HG03565 (cell line): Measurements from ENCODE around the gene BBOX1.

Experiments
- ATAC-seq: cut with Tn5 transposase; IDR thresholded peaks from one replicate; pipeline ENCODE4 v1.9.1; 2021; ENCODE audit warnings: mild to moderate bottlenecking, moderate library complexity; ENCODE audit not compliant: unreplicated experiment

BBOX1 gene

DNA sequence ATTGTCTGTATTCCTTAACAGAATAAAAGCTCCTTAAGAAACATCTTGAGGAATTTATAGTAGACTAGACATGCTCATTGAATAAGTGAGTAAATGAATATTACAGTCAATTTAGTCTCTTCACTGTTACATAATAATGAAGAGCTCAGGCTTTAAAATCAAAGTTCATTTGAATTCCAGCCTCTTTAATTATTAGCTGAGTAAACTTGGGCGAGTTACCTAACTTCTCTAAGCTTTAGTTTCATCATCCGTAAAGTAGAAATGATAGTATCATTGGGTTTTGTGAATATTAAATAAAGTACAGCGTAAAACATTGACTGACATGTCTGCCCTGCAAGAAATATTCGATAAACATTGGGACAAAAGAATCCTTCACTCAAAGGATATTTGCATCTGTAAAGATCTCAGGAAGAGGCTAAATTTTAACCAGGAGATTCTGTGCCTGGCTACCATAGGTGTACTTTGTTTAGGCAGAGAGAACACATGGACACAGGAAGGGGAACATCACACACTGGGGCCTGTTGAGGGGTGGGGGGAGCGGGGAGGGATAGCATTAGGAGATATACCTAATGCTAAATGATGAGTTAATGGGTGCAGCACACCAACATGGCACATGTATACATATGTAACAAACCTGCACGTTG lies 15.2 kb upstream of the BBOX1 start:
- ATAC-seq = no peak

DNA sequence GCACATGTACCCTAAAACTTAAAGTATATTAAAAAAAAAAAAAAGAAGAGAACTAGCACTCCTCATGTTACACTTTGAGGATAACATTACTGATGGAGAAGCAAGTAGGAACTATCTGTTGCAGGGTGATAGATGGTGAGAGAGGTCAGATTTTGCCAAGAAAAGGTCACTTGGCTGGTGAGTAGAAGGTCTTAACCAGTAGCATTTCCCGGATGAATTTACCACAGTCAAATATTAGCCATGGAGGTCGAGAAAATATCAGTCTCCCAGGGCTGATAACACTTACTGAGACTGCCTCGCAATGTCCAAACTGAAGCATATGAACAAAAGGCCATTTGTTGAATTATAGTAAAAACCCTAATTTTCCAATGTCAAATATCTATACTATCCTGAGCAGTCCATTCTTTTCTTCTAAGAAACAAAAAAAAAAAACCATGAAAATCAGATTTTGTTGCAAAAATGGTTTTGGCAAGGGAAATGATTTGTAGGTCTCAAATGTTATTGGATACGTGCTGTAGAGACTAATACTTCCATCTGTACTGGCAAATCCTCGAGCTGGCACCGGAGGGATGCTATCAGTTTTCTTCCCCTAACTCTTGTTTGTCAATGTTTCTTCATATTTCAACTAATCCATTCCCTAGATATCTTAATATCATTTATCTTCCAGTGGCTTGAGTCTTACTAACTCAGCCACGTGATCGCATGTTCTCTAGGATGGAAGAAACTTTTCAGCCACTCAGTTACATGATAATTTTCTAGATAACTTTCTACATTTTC lies 14.5 kb upstream of the BBOX1 start:
- ATAC-seq = no peak

DNA sequence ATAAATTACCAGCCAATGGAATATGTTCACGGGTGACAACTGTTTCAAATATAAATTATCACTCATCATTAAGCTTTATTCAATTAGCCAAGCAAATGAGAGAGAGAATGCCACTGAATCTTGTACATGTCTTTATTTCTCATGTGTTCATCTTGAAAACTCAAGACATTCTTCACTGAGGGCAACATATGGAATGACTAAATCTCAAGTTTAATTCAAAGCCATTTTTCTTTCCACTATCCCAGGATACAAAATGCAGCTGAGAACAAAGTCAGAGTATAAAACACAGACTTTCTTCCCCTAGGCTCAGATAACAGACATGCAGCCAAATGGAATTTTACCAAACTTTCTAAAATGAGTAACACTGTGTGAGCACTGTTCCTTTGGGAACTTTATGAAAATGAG lies 12.1 kb upstream of the BBOX1 start:
- ATAC-seq = no peak

DNA sequence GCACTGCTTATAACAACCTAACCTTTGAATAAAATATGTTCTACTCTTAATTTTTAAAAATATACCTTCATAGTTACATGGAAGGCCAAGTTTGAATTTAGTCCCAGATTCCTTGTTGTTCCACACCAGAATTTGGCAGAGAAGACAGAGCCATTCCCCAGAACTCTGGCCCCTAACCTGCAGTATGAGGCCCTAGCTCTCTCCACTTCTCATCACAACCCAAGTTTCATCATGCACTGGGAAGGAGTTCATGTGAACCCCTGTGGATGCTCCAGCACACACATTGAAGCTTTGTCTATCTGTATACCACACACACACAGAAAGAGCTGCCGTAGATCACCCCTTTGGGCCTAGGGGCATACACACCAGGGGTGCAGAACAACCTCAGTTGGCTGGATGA lies 10.6 kb upstream of the BBOX1 start:
- ATAC-seq = no peak

DNA sequence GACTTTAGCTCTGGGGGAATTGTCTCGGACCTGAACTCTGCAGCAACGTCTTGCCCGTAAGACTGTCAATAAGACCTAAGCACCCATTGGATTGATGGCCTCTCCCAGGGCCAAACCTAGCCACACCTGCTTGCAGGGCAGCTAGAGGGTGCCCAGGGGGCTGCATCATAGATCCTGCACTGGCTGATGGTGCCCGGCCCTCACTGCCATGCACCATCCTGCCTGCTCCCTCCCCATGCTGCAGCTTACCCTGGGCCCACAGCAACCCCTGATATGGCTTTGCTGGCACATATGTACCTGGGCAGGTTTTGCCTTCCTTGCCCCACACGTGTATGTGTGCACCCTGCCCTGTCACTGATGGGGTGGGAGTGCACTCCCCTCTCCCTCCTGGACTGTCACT lies 8.9 kb upstream of the BBOX1 start:
- ATAC-seq = no peak

DNA sequence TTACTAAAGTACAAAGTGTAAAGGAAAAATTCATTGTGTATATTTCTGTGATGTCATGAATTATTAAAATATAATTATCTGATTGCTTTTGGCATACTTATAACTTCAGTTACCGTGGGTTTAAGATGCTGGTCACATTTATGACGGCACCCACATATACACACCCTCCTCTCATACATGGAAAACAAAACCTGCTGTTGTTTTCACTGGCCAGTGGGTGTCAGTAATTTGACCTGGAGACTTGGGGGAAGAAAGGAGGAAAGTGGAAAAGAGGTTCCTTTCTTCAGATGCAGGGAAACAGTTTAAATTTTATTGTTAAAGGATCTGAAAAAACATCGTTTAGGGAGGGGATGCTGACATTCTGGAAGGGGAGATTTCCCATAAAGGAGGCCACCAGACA lies 742 bp upstream of the BBOX1 start:
- ATAC-seq = no peak

DNA sequence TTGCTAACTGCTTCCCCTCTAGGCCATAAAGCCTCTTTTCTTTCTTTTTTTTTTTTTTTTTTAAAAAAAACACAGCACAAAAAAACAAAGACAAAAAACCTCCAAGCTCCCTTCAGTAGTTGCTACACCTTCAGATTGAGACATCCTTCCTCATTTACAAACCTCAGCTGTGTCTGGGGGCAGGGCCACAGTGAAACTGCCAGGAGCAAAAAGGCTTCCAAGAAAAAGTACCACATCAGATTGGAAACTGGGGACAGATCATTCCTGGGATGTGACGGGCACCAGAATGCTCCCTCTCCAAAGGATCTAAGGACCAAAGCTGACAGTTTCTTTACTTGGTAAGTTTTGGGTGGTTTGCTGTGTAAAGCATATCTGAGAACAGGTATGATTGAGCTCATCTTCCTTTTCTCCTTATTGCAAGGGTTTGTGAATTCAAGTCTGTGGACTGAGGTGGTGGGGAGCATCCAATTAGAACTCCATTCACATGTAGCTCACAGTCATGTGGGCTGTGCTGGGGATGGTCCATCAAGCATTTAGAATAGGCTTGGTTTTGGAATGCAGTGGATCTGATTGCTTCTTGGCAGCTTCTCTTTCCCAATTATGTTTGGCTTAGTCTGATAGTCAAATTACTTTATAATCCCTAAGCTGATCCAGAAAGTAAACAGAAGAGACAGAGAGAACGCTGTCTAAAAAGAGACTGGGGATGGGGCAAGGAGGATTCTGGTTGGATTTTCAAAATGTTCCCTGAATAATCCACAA lies 705 bp downstream of the BBOX1 start:
- ATAC-seq = no peak

DNA sequence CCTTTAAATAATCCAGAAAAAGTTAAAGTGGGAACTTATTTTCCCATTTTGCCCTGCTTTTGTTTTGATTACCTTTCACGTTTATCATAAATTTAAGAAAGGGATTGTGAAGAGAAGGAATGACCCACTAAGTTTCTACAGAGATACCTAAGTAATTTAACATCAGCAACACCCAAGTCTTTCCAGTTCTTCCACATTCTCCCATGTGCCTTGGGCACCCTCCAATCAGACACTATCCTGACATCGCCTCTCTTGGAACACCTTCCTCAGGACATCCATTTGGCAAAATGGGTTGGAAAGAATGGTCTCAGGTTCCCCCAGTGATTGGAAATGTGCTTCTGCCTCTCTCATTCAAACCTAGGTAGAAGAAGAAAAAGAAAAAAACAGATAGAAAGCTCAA lies 6.3 kb downstream of the BBOX1 start:
- no peak for ATAC-seq

DNA sequence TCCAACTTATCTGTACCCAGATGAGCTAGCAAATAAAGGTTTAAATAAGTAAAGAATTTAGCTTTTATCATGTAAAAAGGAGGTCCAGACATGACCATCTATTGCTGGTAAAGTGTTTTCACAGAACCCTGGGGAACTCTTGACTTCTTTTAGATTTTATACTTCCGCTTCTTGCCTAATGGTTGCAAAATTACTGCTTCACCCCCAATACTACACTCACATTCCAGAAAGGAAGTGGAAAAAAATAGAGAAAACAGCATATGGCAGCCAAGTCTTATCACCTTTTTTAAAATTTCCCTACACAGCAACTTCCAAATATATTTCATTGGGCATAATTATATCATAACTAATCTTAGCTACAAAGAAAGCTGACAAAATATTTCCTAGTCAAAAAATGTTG lies 12.1 kb downstream of the BBOX1 start:
- no peak for ATAC-seq

DNA sequence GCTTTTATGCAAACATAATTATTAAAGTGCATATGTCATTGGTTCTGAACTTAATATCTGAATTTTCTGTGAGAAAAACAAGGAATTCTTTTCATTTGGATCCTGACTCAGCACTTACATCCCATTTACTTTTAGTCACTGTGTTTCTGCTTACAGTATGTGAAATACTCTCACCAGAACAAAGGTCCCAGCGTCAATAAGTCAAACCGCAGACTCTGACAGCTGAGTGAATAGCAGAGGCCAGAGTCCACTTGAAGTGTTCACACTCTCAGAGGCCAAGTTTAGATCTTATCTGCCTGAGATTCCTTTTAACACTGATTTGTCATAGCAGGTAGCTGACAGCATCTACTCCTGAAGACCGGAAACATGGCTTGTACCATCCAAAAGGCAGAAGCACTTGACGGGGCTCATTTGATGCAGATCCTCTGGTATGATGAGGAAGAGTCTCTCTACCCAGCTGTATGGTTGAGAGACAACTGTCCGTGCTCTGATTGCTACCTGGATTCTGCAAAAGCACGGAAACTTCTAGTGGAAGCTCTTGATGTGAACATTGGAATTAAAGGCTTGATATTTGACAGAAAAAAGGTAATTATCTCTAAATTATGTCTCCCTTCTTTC lies 14.6 kb downstream of the BBOX1 start:
- no peak for ATAC-seq

DNA sequence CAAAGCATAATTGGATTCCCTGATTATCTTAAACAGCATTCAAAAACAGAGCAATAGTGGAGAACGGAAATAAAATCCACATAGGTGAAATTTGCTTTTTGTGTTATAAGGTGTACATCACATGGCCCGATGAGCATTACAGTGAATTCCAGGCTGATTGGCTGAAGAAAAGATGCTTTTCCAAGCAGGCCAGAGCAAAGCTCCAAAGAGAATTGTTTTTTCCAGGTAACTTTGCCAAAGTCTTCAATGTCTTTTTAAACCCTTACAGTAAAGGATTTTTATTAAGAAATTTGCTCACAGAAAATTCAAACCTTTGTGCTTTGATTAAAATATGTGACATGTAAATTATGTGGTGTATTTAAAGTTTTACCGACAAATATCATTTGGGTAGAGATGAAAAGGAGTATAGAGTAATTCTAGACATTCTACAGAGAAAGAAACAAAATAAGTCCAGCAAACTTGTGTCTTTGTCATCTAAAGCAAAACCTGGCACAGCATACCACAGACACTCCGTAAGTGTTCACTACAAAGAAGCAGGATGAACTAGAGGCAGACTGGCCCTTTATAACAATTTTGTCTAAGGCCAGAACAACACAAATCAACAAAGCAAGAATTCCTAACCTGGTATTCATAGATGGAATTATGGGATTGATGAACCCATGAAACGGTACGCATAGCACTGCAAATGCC lies 16.6 kb downstream of the BBOX1 start:
- ATAC-seq = no peak

DNA sequence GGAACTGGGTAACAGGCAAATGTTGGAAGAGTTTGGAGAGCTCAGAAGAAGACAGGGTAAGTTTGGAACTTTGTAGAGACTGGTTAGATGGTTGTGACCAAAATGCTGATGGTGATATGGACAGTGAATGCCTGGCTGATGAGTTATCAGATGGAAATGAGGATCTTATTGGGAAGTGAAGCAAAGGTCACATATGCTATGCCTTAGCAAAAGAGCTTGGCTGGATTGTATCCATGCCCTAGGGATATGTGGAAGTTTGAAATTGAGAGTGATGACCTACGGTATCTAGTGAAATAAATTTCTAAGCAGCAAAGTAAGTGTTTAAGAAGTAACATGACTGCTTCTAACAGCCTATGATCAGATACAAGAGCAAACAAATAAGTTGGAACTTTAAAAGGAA lies 17.8 kb downstream of the BBOX1 start:
- no peak for ATAC-seq

DNA sequence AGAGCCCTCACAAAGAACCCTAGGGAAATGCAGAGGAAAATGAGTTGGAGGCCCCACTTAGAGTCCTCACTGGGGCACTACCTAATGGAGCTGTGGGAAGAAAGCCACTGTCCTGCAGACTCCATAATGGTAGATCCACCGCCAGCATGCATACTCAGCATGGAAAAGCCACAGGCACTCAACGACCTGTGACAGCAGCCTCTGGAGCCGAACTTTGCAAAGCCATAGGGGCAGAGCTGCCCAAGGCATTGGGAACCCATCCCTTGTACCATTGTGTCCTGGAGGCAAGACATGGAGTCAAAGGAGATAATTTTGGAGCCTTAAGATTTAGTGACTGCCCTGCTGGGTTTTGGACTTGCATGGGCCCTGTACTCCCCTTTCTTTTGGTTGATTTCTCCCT lies 18.8 kb downstream of the BBOX1 start:
- ATAC-seq = no peak

DNA sequence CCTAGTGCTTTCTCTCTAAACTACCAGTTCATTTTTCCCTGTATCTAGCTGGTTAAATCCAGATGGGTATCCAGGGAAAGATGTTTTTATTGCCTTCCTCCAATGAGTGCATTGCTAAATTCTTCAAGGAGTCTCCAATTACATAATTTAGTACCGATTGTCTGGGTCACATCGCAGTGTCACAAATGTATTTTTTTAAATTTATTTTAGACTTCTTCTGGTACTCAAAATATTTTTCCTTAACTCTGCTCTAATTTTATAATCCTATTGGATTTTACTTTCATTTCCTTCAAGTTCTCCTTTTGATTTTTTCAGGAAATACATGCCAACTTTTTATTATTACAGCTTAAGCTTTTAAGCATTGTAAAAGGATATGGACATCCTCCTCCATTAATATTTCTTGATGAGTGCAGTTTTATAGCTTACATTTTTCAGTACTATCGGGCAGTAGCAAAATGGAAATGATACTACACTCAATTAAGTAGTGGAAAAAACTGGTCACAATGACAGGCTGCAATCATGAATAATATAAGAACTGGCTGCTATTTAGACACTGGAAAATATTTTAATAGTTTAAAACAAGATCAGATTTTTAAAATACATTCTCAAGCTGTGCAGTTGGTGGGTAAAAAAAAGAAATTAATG lies 20.3 kb downstream of the BBOX1 start:
- ATAC-seq = no peak

DNA sequence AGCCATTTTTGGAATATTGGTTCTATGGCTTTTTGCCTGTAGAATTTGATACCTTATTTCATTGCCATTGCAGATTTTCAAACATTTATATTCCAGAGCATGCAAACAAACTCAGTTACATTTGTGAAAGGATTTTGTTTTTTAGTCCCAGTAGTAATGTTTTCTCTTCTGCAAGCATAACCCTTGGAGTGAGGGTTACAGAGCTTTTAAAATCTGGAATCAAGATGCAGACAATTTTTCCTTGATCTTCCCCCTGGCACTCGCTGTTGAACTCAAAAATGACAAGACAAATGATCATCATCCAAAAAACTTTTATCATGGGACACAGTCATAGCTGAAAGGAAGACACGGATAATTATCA lies 20.8 kb downstream of the BBOX1 start:
- ATAC-seq = no peak

DNA sequence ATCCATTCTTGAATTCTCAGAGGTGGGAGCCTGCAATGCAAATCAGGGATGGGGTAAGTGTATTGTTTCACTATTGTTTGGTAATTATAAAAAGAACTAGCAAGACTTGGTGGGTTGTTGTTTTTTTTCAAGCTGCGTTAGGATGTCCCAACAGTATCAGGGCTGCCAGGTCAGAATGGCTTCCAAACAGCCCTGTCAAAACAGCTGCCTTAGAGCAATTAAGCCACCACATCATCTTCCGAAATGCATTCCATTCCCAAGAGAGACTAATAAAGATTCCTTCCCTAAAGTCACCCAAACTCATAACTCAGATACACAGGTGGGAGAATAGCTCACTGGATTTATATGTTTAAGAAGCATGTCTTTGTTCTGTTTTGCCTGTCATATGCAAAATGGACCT lies 23.5 kb downstream of the BBOX1 start:
- ATAC-seq = no peak

DNA sequence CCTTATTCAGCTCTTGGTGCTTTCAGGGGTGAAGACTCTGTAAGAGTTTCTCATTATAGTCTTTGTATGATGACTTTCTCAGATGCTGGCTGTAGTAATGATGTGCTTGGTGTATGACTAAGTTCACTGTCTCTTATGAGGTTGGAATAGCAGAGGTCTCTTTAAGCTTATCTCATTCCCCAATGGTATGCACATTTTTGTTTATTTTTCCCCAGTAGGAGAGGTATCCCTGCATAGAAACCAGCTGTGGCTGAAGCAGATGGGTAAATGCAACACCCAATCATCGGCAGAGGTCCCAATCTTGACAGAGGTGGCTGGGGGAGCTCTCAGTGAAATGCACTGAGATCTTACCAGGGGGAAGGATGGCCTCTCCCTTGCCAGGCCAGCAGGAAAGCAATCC lies 34.6 kb downstream of the BBOX1 start:
- ATAC-seq = no peak

DNA sequence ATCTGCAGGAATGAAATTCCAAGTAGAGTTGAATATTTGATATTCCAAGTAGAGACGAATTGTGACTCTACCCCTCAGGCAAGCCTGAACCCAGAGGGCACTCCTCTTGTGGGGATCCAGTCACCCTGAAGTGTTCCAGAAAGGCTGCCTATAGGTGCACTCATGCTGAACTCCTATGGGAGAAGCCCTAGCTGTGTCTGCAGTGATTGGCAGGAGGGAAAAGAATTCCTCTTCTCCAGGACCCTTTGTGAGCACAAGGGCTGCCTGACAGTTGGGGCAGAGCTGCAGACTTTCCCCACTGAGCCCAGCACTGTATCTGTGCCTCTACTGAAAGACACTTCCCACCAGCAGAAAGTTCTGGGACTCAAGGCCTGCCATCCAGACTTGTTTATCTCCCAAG lies 35.0 kb downstream of the BBOX1 start:
- ATAC-seq = no peak

DNA sequence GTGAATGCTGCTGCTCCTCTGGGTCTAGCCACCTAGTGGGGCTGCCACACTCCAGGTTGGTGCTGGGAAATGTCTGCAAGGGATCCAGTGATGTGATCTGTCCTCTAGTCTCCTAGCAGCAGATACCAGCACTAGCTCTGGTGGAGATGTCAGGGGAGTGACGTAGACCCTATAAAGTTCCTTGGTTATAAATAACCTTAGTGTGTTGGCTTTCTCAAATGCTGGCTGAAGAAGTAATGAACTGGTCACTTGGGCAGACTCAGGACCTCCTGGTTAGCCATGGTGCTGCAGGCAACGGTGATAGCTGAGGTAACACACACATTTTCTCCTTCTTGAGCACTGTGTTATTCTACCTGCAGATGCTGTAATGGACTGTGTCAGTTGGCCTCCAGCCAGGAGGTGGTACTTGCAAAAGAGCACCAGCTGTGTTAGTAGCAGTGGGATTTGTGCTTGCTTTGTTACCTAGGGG lies 35.5 kb downstream of the BBOX1 start:
- no peak for ATAC-seq

DNA sequence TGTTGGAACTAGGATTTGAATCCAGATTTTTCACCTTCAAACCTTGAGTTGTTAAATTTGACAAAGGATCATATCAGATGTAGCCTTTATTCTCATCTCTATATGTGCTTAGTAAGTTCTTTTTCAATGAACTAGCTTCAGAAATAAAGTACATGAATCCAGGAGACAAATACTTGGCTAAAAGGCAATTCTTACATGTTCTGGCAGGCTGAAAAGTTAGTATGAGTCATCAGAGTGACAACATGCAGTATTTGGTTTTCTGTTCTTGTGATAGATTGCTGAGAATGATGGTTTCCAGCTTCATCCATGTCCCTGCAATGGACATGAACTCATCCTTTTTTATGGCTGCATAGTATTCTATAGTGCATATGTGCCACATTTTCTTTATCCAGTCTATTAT lies 40.4 kb downstream of the BBOX1 start:
- ATAC-seq = no peak

DNA sequence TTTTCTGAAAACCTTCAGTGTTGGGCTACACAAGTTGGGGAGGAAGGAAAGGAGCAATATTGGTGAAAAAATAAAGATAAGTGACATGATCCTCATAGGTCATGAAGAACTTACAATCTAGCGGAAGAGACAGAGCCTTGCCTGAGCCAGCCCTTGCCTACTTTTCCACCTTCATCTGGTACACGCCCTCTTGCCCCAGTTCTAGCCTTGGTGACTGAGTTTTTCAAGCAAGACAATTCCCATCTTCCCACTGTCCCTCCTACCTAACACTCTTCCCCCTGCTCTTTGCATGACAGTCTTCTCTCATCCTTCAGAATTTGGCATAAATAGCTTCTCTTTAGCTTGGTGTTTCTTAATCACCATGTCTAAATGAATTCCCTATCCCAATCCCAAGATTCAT lies 42.6 kb downstream of the BBOX1 start:
- no peak for ATAC-seq
